SH-SY5Y (cell line): ENCODE data around the gene KPNA2.

ENCODE experiments used
- GATA2 ChIP-seq: IDR thresholded peaks from 2 replicates; pipeline ENCODE4 v1.6.1; 2011; ENCODE audit warnings: mild to moderate bottlenecking, low read depth, low read length
- GATA3 ChIP-seq: IDR thresholded peaks from 2 replicates; pipeline ENCODE4 v1.6.1; 2011; ENCODE audit warnings: low read depth, mild to moderate bottlenecking, low read length, moderate library complexity

- TF ChIP-seq GATA2 (no peak), GATA3 (no peak)
These were observed 991 bp downstream of the KPNA2 start for GRCh38 chr17:68036304-68037147.
